Thoracic aorta (tissue), 2 donors: ENCODE data around the gene MYOD1. TPM values are rescaled to one million over a fixed set of nuclear protein-coding genes. Genes with fewer than 3 reads are reported as not detected.

Experiments used
- ATAC-seq: fragments of 150-250 bp; one replicate; pipeline ENCODE4 v1.8.0; 2017; ENCODE audit warnings: low read depth; ENCODE audit not compliant: insufficient number of reproducible peaks, low FRiP score
- DNase-seq: peaks from one replicate; pipeline ENCODE4 v3.0.0-alpha.2; 2020; ENCODE audit warnings: low spot score
- H3K27ac ChIP-seq, 2 donors: fragments of 200-600 bp; sonication (generic); 1 replicate in 1 of 2; 2 replicates in 1 of 2; pipeline ENCODE4 v1.5.1; 2016; ENCODE audit warnings: mild to moderate bottlenecking in 2 of 2, moderate library complexity in 2 of 2
- H3K27me3 ChIP-seq: fragments of 200-600 bp; sonication (generic); replicated peaks from 2 replicates; pipeline ENCODE4 v1.6.0; 2016; ENCODE audit warnings: mild to moderate bottlenecking; ENCODE audit not compliant: insufficient read depth
- H3K36me3 ChIP-seq: fragments of 200-600 bp; sonication (generic); one replicate; pipeline ENCODE4 v1.5.1; 2016
- H3K4me1 ChIP-seq, 2 donors: fragments of 200-600 bp; sonication (generic); 1 replicate in 1 of 2; 2 replicates in 1 of 2; pipeline versions ENCODE4 v1.5.1 to v1.6.0; 2016; ENCODE audit warnings: low read depth in 2 of 2, mild to moderate bottlenecking in 1 of 2; ENCODE audit not compliant: control insufficient read depth in 1 of 2
- H3K4me3 ChIP-seq: fragments of 200-600 bp; sonication (generic); 2 replicates; pipeline ENCODE4 v1.5.1; 2016; ENCODE audit warnings: mild to moderate bottlenecking
- H3K9me3 ChIP-seq: fragments of 200-600 bp; sonication (generic); 2 replicates; pipeline ENCODE4 v1.5.1; 2016
- CTCF ChIP-seq: fragments of 200-600 bp; sonication (generic); IDR thresholded peaks from one replicate; pipeline ENCODE4 v1.5.1; 2019; ENCODE audit warnings: antibody characterized with exemption
- total RNA-seq, 2 donors: library from RNA; depleted of rRNA; stranded (reverse); fragments of >200 nt; gene quantifications; one replicate each; pipeline versions ENCODE4 v1.1.0 to v1.2.3, GENCODE V29; 2016

The MYOD1 gene
- total RNA-seq, 2 donors from 2014 or later, result not detected

DNA sequence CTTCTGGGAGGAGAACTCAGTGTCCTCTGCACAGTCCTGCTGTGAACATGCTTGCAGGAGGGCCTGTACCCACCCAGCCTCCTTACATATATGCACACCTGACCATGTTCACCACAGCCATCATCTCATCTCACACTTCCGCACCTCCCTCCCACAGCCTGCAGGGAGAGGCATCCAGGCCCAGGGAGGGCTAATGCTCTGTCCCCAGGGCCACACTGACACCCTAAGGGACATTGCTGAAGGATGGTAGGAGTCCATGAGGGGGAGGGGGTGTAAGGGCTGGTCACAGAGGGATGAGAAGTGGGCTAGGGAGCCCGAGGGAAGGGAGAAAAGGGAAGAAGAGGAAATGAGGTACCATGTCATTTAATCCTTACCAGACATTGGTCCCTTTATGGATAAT lies 10.8 kb downstream of the MYOD1 start:
- no peaks in the 10 kb centered on the region for H3K9me3 ChIP-seq
- H3K4me1 ChIP-seq, result peaks cover 4 to 10% of the 10 kb centered on the region in 2 donors
- TF ChIP-seq CTCF, result no peak
- H3K4me3 ChIP-seq, result no peak overlapping the region
- no peaks in the 10 kb centered on the region for H3K36me3 ChIP-seq
- H3K27ac ChIP-seq, result no peak overlapping the region
- no peak for ATAC-seq
- H3K27me3 ChIP-seq, result no peaks in the 10 kb centered on the region
- DNase-seq, result no peak

DNA sequence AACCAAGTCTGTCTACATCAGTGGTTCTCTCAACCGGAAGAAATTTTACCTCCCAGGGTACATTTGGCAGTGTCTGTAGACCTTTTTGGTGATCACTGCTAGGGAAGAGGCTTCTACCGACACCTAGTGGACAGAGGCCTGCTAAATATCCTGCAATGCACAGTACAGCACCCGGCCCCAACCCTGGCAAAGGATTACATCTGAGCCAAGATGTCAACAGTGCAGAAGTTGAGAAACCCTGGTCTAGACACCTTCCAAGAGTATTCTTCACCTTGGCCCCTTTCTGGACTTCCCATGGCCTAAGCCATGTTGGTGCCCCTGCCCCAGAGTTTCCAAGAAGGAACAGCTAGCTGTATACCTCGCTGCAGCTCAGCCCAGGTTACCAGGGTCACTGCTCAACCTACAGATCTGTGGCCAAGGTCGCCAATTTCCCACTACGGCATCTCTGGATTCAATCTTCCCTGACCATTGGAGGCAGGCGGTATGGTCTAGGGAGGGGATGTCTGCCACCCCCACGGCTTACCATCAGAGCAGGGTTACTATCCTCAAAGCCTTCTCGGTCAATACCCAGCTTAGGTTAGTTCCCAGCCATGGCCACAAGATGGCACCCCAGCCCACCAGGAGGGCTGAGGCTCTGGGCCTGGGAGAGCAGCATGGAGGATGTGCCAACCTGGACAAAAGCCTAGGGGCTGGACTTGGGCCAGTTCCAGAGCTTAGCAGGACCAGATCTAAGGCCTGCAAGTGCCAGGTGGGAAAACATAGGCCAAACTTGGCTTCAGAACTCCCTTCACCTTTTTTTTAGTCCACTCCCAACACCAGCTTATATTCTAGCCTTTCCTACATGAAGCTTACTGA lies 11.5 kb downstream of the MYOD1 start:
- H3K9me3 ChIP-seq, result no peaks in the 10 kb centered on the region
- H3K4me1 ChIP-seq, result peaks cover 11 to 17% of the 10 kb centered on the region in 2 donors
- no peak overlapping the region for H3K4me3 ChIP-seq
- TF ChIP-seq CTCF, result peak; percentile 83
- DNase-seq, result peak; percentile 31
- no peaks in the 10 kb centered on the region for H3K36me3 ChIP-seq
- H3K27me3 ChIP-seq, result no peaks in the 10 kb centered on the region
- ATAC-seq, result no peak
- H3K27ac ChIP-seq, result no peak overlapping the region

- peaks cover 14% of the 10 kb centered on the region for H3K27me3 ChIP-seq
- H3K4me1 ChIP-seq, result peaks cover 11 to 18% of the 10 kb centered on the region in 2 donors
- no peaks in the 10 kb centered on the region for H3K36me3 ChIP-seq
- TF ChIP-seq CTCF, result no peak
- no peak overlapping the region for H3K27ac ChIP-seq
- DNase-seq, result no peak
- H3K4me3 ChIP-seq, result no peak overlapping the region
- no peak for ATAC-seq
- H3K9me3 ChIP-seq, result no peaks in the 10 kb centered on the region
Observed at GRCh38 chr11:17733261-17733660, 13.9 kb downstream of the MYOD1 start.

DNA sequence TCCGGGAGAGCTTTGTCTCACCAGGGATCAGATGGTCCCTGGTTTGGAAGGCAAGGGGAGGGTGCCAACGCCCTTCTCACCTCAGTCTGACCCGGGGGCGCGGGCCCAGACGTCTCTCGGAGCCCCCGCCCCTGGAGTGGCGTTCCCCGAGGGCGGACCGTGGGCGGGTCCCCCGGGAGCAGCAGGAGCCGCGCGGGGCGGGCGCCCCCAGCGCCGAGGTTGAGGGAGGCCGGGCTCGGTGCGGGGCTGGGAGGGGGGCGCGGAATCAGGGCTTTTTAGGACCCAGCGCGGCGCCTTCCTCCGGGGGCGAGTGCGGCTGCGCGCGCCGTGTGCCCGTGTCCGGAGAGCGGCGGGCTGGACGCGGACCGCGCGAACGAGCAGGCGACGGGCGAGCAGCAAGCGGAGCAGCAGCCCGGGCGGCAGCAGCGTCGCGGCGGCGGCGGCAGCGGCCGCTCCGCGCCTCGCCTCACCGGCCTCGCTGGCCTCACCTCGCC lies 15.1 kb downstream of the MYOD1 start, which contains the start of gene KCNC1:
Gene KCNC1 (plus strand): TSS at position 364 of the 494 bp plus-strand sequence. CDS start 1,222 bp downstream, outside the sequence.
- Histone ChIP-seq H3K27ac (no peak within 1 kb of the TSS), H3K4me1 (peaks cover 11 to 18% of the 10 kb centered on the region in 2 donors), H3K4me3 (peak within 1 kb of the TSS; percentile 72), H3K36me3 (no peaks in the 10 kb centered on the region), H3K27me3 (peaks cover 14% of the 10 kb centered on the region), H3K9me3 (no peaks in the 10 kb centered on the region)
- ATAC-seq (no peak), DNase-seq (no peak)
- TF ChIP-seq CTCF, result no peak

GRCh38 chr11:17734986-17735817 lies 15.8 kb downstream of the MYOD1 start:
- H3K9me3 ChIP-seq, result no peaks in the 10 kb centered on the region
- no peak for TF ChIP-seq CTCF
- peaks cover 11 to 18% of the 10 kb centered on the region in 2 donors for H3K4me1 ChIP-seq
- H3K4me3 ChIP-seq, result peak overlapping the region; percentile 72
- no peaks in the 10 kb centered on the region for H3K36me3 ChIP-seq
- H3K27ac ChIP-seq, result no peak overlapping the region
- DNase-seq, result no peak
- no peak for ATAC-seq
- peaks cover 14% of the 10 kb centered on the region for H3K27me3 ChIP-seq
